GM12892 (cell line): Measurements from ENCODE around the gene KLHL30.

Experiments used
- POLR2A ChIP-seq: IDR thresholded peaks from 2 replicates; pipeline ENCODE4 v1.6.1; 2011; ENCODE audit warnings: low read depth, low read length, control low read depth
- POLR2AphosphoS5 ChIP-seq: IDR thresholded peaks from 2 replicates; pipeline ENCODE4 v1.6.1; 2011; ENCODE audit warnings: low read depth, low read length, control low read depth
- TAF1 ChIP-seq: IDR thresholded peaks from 2 replicates; pipeline ENCODE4 v1.6.1; 2011; ENCODE audit warnings: low read depth, mild to moderate bottlenecking, control low read depth, low read length, borderline replicate concordance

DNA sequence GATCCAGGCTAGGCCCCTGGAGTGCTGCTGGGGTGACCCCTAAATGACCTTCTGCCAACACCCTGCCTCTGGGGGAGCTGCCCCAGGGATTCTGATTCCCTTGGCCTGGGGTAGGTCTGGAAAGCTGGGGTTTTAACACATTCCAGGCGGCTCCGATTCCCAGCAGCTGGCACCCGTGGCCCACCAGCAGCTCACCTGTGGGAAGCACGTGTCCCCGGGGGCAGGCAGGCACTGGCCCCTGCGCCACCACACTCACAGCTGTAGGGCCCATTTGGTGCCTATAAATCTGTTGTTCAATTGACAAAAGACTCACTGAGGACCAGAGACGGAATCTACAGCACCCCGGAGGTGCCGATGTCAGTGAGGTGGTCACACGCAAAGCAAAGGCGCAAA is 4.1 kb upstream of the KLHL30 start:
- TF ChIP-seq POLR2A (no peak), TAF1 (no peak), POLR2AphosphoS5 (no peak)
